Erythroblast (primary cell): Measurements from ENCODE around the gene CYP4F2.
"Not testable (repeated sequence)": the region's sequence is repeated elsewhere in the genome, so short reads cannot be mapped to it uniquely, and the experiment has no call there.

Experiments
- DNase-seq, 2 experiments: peaks; one replicate each; lab custom pipeline; 2025; lab: John Stamatoyannopoulos, UW
- GATA1 ChIP-seq: IDR thresholded peaks from 2 replicates; pipeline ENCODE4 v1.6.1; 2011; ENCODE audit warnings: low read depth, mild to moderate bottlenecking, control low read depth, low read length, moderate library complexity
- POLR2A ChIP-seq: IDR thresholded peaks from 2 replicates; pipeline ENCODE4 v1.6.1; 2011; ENCODE audit warnings: mild to moderate bottlenecking, low read length

CYP4F2 gene, protein sequence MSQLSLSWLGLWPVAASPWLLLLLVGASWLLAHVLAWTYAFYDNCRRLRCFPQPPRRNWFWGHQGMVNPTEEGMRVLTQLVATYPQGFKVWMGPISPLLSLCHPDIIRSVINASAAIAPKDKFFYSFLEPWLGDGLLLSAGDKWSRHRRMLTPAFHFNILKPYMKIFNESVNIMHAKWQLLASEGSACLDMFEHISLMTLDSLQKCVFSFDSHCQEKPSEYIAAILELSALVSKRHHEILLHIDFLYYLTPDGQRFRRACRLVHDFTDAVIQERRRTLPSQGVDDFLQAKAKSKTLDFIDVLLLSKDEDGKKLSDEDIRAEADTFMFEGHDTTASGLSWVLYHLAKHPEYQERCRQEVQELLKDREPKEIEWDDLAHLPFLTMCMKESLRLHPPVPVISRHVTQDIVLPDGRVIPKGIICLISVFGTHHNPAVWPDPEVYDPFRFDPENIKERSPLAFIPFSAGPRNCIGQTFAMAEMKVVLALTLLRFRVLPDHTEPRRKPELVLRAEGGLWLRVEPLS

DNA sequence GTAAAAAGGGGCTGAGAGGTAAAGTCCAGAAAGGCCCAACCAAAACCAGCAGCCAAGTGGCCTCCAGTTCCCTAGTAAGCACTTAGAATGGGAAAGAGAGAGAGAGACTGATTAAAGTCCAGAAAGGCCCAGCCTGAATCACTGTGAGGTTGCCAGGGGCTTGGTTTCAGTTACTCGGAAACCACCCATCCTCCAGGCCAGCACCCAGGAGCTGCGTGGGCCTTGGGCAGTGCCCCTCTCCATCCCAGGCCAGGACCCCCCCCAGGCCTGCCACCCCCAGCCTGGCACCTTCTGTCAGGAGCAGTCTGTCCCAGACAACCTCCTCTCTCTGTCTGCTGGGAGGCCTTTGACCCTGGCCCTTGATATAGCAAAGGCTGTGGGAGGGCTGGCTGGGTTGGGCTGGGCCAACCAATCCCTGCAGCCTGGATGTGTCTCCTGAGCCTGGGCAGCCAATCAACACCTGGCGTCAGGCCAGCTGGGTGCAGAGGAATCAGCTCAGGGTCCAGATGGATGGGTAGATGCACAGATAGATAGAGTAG is at the start of gene CYP4F2:
TSS of gene CYP4F2 (minus strand) at position 337 of the 539 bp plus-strand sequence. CDS start 463 bp downstream, outside the sequence.
- TF ChIP-seq GATA1 (no peak), POLR2A (no peak)
- DNase-seq: peak in 1 of 2 experiments; percentile 14

GRCh38 chr19:15945301-15945700 is 47.4 kb upstream of the CYP4F2 start:
- TF ChIP-seq POLR2A (no peak), GATA1 (no peak)
- no peak for DNase-seq

DNA sequence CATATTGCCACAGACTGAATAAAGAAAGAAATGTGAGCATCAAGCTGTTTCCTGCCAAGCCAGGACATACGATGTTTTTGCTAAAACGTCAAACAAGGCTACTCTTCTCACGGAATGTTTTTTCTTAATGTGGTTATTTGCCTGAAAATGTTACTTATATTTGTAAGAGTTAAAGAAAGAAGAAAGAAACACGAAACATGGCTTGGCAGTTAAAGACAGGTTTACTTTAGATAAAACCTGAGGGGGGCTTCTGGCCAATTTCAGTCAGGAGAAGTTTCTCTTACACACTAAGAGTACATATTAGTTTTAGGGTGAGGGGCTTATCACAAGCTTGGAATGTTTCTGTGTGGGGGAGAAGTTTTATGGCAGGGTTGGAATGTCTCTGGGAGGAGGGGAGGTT is 46.5 kb upstream of the CYP4F2 start:
- DNase-seq: no peak
- TF ChIP-seq GATA1 (no peak), POLR2A (no peak)

- no peak for DNase-seq
- no peak for TF ChIP-seq POLR2A
- no peak for TF ChIP-seq GATA1
These were observed 39.9 kb upstream of the CYP4F2 start for GRCh38 chr19:15937771-15938170.

GRCh38 chr19:15936950-15937349 is 39.1 kb upstream of the CYP4F2 start:
- TF ChIP-seq POLR2A (no peak), GATA1 (no peak)
- DNase-seq: no peak

- TF ChIP-seq GATA1: no peak
- DNase-seq: no peak
These were observed 38.3 kb upstream of the CYP4F2 start for GRCh38 chr19:15936173-15936572.

DNA sequence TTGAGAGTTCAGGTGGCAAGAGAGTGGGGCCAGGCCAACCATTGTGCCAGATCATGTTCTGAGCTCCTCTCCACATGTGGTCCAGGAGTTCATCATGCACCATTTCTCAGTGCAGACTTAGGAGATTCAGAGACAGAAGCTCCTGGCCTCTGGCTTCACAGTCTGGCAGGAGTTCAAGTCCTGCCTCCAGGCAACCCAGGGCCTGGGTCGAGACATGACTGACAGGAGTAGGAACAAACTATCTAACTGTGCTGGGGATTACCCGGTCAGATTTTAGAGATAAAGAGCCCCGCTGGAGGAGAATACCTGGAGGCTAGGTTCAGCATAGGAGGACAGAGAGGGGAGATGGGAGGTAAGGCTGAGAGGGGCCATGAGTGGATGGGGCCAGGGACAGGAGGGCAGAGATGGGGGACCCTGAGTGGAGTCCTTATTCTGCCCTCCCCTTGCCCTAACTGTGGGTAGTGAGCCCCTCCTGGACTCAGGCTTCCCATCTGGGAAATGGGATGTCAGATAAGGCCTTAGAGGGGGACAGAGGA is 37.4 kb upstream of the CYP4F2 start:
- DNase-seq: no peak
- TF ChIP-seq POLR2A (no peak), GATA1 (no peak)

DNA sequence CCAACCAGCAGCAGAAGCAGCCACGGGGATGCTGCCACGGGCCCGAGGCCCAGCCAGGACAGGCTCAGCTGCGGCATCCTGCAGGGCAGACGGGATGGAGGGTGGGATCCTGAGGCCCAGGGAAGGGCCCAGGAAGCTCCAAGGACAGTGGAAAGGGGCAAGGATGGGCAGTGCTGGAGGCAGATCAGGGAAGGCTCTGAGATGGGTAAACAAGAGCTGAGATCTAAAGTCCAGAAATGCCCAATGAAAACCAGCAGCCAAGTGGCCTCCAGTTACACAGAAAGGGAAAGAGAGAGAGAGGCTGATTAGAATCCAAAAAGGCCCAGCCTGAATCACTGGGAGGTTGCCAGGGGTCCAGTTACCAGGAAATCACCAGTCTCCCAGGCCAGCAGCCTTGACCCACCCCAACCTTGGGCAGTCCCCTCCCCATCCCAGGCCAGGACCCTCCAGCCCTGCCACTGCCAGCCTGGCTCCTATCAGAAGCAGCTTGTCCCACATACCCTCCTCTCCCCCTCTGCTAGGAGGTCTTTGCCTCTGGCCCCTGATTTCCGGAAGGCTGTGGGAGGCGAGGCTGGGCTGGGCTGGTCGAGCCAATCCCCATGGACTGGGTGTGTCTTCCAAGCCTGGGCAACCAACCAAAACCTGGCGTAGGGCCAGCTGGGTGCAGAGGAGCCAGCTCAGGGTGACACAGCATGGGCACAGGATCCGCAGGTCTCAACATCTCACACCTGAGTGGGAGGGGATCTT is 36.6 kb upstream of the CYP4F2 start, which contains the start of gene CYP4F11:
TSS of gene CYP4F11 (minus strand) at position 198 of the 747 bp plus-strand sequence. CDS start at position 77, 121 bp downstream.
- no peak for DNase-seq

GRCh38 chr19:15933761-15934331 is 36.0 kb upstream of the CYP4F2 start:
- not testable (repeated sequence) for DNase-seq

More for the DNA sequence above, 36.6 kb upstream of the CYP4F2 start, which contains the start of gene CYP4F11:
- no peak for TF ChIP-seq GATA1
- no peak for TF ChIP-seq POLR2A

DNA sequence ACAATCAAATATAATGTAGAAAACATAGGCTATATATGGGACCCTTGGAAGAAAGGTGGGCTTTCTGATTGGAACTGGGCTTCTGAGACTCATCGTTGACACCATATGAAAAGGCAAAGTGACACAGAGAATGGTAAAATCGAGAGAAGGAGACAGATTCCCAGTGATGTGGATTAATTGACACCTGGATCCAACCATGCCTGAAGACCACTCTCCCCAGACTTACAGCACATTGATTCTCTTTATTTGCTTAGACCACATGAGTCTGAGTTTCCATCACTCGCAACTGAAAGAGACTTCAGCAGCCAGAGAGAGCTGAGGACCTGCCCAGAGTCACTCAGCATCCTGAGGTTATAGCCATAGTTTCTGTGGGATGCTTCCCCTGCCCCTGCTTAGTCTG is 30.4 kb upstream of the CYP4F2 start:
- no peak for TF ChIP-seq POLR2A
- TF ChIP-seq GATA1: no peak
- DNase-seq: no peak

DNA sequence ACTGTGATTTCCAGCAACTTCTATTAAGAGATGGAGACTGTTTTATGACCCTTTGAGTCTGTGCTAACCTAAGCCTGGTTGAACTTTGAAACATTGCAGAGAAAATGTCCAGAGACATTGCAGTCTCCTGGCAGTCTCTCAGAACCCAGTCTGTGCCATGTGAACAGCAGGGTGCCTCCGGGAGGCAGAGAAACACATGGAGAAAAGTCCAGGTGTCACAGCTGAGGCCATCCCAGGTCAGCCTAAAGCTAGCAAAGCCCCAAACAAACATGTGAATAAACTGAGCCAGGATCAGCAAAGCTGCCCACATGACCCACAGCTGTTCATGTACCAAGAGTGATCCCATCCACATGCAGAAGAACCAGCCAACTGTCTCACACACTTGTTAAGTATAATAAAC is 28.6 kb upstream of the CYP4F2 start:
- no peak for TF ChIP-seq POLR2A
- TF ChIP-seq GATA1: no peak
- DNase-seq: no peak

- no peak for DNase-seq
- TF ChIP-seq POLR2A (no peak), GATA1 (no peak)
These were observed 25.8 kb upstream of the CYP4F2 start for GRCh38 chr19:15923702-15924101.

- TF ChIP-seq POLR2A (no peak), GATA1 (no peak)
- no peak for DNase-seq
These were observed 24.1 kb upstream of the CYP4F2 start for GRCh38 chr19:15922021-15922420.
